AG04450 (cell line): ENCODE measurements around the gene JMJD8. TPM values are rescaled to one million over a fixed set of nuclear protein-coding genes. Genes with fewer than 3 reads are reported as not detected.
A peak's percentile ranks its signal among the peaks of the same experiment; 100 is the strongest.

ENCODE experiments used
- CTCF ChIA-PET: fragments of 300-600, 350-600 bp; formaldehyde crosslinking; extraction: SDS; loops from one replicate; lab custom pipeline; 2022; ENCODE audit warnings: antibody characterized with exemption, inconsistent platforms; lab: Charles Lee
- POLR2A ChIA-PET: fragments of 350-600 bp; formaldehyde crosslinking; extraction: SDS; loops from one replicate; lab custom pipeline; 2021; ENCODE audit warnings: antibody characterized with exemption, inconsistent platforms; lab: Yijun Ruan, JAX
- DNase-seq: peaks from one replicate; pipeline ENCODE4 v3.0.0-alpha.2; 2011; ENCODE audit warnings: low read depth, low spot score
- H3K27ac ChIP-seq: one replicate; pipeline ENCODE4 v1.5.1; 2012; ENCODE audit warnings: low read depth, low read length, control low read depth
- H3K27me3 ChIP-seq: one replicate; pipeline ENCODE4 v1.6.0; 2012; ENCODE audit warnings: low read length; ENCODE audit not compliant: control insufficient read depth, insufficient read depth
- H3K4me3 ChIP-seq: 2 replicates; pipeline ENCODE4 v1.5.1; 2011; ENCODE audit warnings: mild to moderate bottlenecking, low read depth, low read length, control low read depth
- H3K9me3 ChIP-seq: 2 replicates; pipeline ENCODE4 v1.5.1; 2012; ENCODE audit warnings: low read length; ENCODE audit not compliant: control insufficient read depth, insufficient read depth
- CTCF ChIP-seq: IDR thresholded peaks from 2 replicates; pipeline ENCODE4 v1.5.1; 2011; ENCODE audit warnings: low read depth, low read length, control low read depth, inconsistent platforms
- polyA plus RNA-seq: library from polyadenylated mRNA; depleted of rRNA; stranded (reverse); fragments of >200 nt; gene quantifications from 2 replicates; pipeline ENCODE4 v1.2.3, GENCODE V29; 2011

The JMJD8 gene
- polyA plus RNA-seq, 1 experiment: 33.1 TPM

GRCh38 chr16:649631-650030 lies 34.5 kb downstream of the JMJD8 start:
- no peaks in the 10 kb centered on the region for H3K27me3 ChIP-seq
- no peaks in the 10 kb centered on the region; the same call in 1 of the 2 replicates for H3K9me3 ChIP-seq
- CTCF ChIA-PET: interaction anchor here (0.6 kb wide), 1 partner anchor 10 kb away, joined by 4 read pairs; no protein-coding TSS in a partner anchor
- H3K27ac ChIP-seq: no peak overlapping the region
- POLR2A ChIA-PET: interaction anchor here (0.8 to 1.0 kb wide), 2 partner anchors 13 to 111 kb away, joined by 5 to 6 read pairs; partner anchors contain the start of gene METTL26
- DNase-seq: no peak
- no peak for TF ChIP-seq CTCF
- peak overlapping the region; percentile 67 for H3K4me3 ChIP-seq

GRCh38 chr16:648781-649589 lies 35.1 kb downstream of the JMJD8 start, which contains the start of gene WDR90:
Gene WDR90, plus strand, starts transcription at chr16:649365. Its CDS starts 52 bp downstream, at chr16:649417.
- Histone ChIP-seq H3K9me3 (no peaks in the 10 kb centered on the region; the same call in 1 of the 2 replicates), H3K27ac (peak within 1 kb of the TSS; percentile 61), H3K4me3 (peak within 1 kb of the TSS; percentile 67), H3K27me3 (no peaks in the 10 kb centered on the region)
- ChIA-PET CTCF (interaction anchor here (0.6 kb wide), 1 partner anchor 9 kb away, joined by 4 read pairs; no protein-coding TSS in a partner anchor), POLR2A (interaction anchor here (0.8 to 1.0 kb wide), 2 partner anchors 13 to 110 kb away, joined by 5 to 6 read pairs; partner anchors contain the start of gene METTL26)
- peak; percentile 65 for DNase-seq
- TF ChIP-seq CTCF: no peak

GRCh38 chr16:648071-648780 lies 35.9 kb downstream of the JMJD8 start:
- no peak for DNase-seq
- CTCF ChIA-PET: no interaction called here
- Histone ChIP-seq H3K27ac (peak overlapping the region; percentile 61), H3K4me3 (peak overlapping the region; percentile 67), H3K27me3 (no peaks in the 10 kb centered on the region), H3K9me3 (no peaks in the 10 kb centered on the region; the same call in 1 of the 2 replicates)
- POLR2A ChIA-PET: interaction anchor here (0.8 kb wide), 1 partner anchor 11 kb away, joined by 14 read pairs; no protein-coding TSS in a partner anchor
- TF ChIP-seq CTCF: peak; percentile 29

- no peak for TF ChIP-seq CTCF
- POLR2A ChIA-PET: interaction anchor here (0.8 kb wide), 1 partner anchor 12 kb away, joined by 14 read pairs; no protein-coding TSS in a partner anchor
- H3K27me3 ChIP-seq: no peaks in the 10 kb centered on the region
- no peaks in the 10 kb centered on the region; the same call in 1 of the 2 replicates for H3K9me3 ChIP-seq
- no peak overlapping the region for H3K27ac ChIP-seq
- no peak overlapping the region for H3K4me3 ChIP-seq
- CTCF ChIA-PET: no interaction called here
- no peak for DNase-seq
Observed at GRCh38 chr16:647173-647902, 36.8 kb downstream of the JMJD8 start.
